ENCODE results near the gene GLDN. TPM values are rescaled to one million over a fixed set of nuclear protein-coding genes. Genes with fewer than 3 reads are reported as not detected.

GLDN gene
- total RNA-seq, 1 donor from 2014 or later: 0.34 TPM

- Mint-ChIP-seq H3K27ac (no peak overlapping the region), H3K36me3 (ENCODE audit: low read depth) (no peaks in the 10 kb centered on the region), H3K4me1 (ENCODE audit: low read depth) (no peaks in the 10 kb centered on the region), H3K4me3 (ENCODE audit: low read depth) (no peak overlapping the region), H3K27me3 (ENCODE audit: low read depth) (peaks cover 5% of the 10 kb centered on the region), H3K9me3 (no peaks in the 10 kb centered on the region)
- intact Hi-C loops (cut with micrococcal nuclease): no loop called here
- DNase-seq (ENCODE audit: low spot score): no peak
Observed at GRCh38 chr15:51314391-51315337, 26.8 kb upstream of the GLDN start.

- DNase-seq (ENCODE audit: low spot score): no peak
- no peaks in the 10 kb centered on the region for H3K4me1 Mint-ChIP-seq (ENCODE audit: low read depth)
- no peak overlapping the region for H3K4me3 Mint-ChIP-seq (ENCODE audit: low read depth)
- H3K36me3 Mint-ChIP-seq (ENCODE audit: low read depth): no peaks in the 10 kb centered on the region
- H3K27me3 Mint-ChIP-seq (ENCODE audit: low read depth): peaks cover 3% of the 10 kb centered on the region
- H3K27ac Mint-ChIP-seq: no peak overlapping the region
- intact Hi-C loops (cut with micrococcal nuclease): no loop called here
- H3K9me3 Mint-ChIP-seq: no peaks in the 10 kb centered on the region
Observed at GRCh38 chr15:51315726-51316125, 25.7 kb upstream of the GLDN start.

- Mint-ChIP-seq H3K4me1 (ENCODE audit: low read depth) (no peaks in the 10 kb centered on the region), H3K27ac (no peak overlapping the region), H3K27me3 (ENCODE audit: low read depth) (no peaks in the 10 kb centered on the region), H3K4me3 (ENCODE audit: low read depth) (no peak overlapping the region), H3K36me3 (ENCODE audit: low read depth) (no peaks in the 10 kb centered on the region), H3K9me3 (no peaks in the 10 kb centered on the region)
- intact Hi-C loops (cut with micrococcal nuclease): no loop called here
- DNase-seq (ENCODE audit: low spot score): no peak
Observed at GRCh38 chr15:51316636-51317035, 24.8 kb upstream of the GLDN start.

- H3K27me3 Mint-ChIP-seq (ENCODE audit: low read depth): peaks cover 2% of the 10 kb centered on the region
- no peaks in the 10 kb centered on the region for H3K36me3 Mint-ChIP-seq (ENCODE audit: low read depth)
- H3K27ac Mint-ChIP-seq: no peak overlapping the region
- no peaks in the 10 kb centered on the region for H3K4me1 Mint-ChIP-seq (ENCODE audit: low read depth)
- H3K9me3 Mint-ChIP-seq: no peaks in the 10 kb centered on the region
- intact Hi-C loops (cut with micrococcal nuclease): no loop called here
- no peak for DNase-seq (ENCODE audit: low spot score)
- no peak overlapping the region for H3K4me3 Mint-ChIP-seq (ENCODE audit: low read depth)
Observed at GRCh38 chr15:51318382-51319150, 22.9 kb upstream of the GLDN start.

- peaks cover 3% of the 10 kb centered on the region for H3K27me3 Mint-ChIP-seq (ENCODE audit: low read depth)
- intact Hi-C loops (cut with micrococcal nuclease): no loop called here
- DNase-seq (ENCODE audit: low spot score): no peak
- no peaks in the 10 kb centered on the region for H3K36me3 Mint-ChIP-seq (ENCODE audit: low read depth)
- H3K4me1 Mint-ChIP-seq (ENCODE audit: low read depth): no peaks in the 10 kb centered on the region
- no peak overlapping the region for H3K4me3 Mint-ChIP-seq (ENCODE audit: low read depth)
- no peaks in the 10 kb centered on the region for H3K9me3 Mint-ChIP-seq
- no peak overlapping the region for H3K27ac Mint-ChIP-seq
Observed at GRCh38 chr15:51319539-51319938, 21.9 kb upstream of the GLDN start.

- Mint-ChIP-seq H3K4me1 (ENCODE audit: low read depth) (no peaks in the 10 kb centered on the region), H3K9me3 (no peaks in the 10 kb centered on the region), H3K36me3 (ENCODE audit: low read depth) (no peaks in the 10 kb centered on the region), H3K4me3 (ENCODE audit: low read depth) (no peak overlapping the region), H3K27ac (no peak overlapping the region), H3K27me3 (ENCODE audit: low read depth) (peaks cover 3% of the 10 kb centered on the region)
- no peak for DNase-seq (ENCODE audit: low spot score)
- intact Hi-C loops (cut with micrococcal nuclease): no loop called here
Observed at GRCh38 chr15:51320843-51321242, 20.6 kb upstream of the GLDN start.

GRCh38 chr15:51321316-51321715 lies 20.1 kb upstream of the GLDN start:
- no peak overlapping the region for H3K4me3 Mint-ChIP-seq (ENCODE audit: low read depth)
- H3K27me3 Mint-ChIP-seq (ENCODE audit: low read depth): peaks cover 3% of the 10 kb centered on the region
- H3K36me3 Mint-ChIP-seq (ENCODE audit: low read depth): no peaks in the 10 kb centered on the region
- intact Hi-C loops (cut with micrococcal nuclease): no loop called here
- H3K9me3 Mint-ChIP-seq: no peaks in the 10 kb centered on the region
- H3K4me1 Mint-ChIP-seq (ENCODE audit: low read depth): no peaks in the 10 kb centered on the region
- DNase-seq (ENCODE audit: low spot score): no peak
- no peak overlapping the region for H3K27ac Mint-ChIP-seq

- Mint-ChIP-seq H3K4me1 (ENCODE audit: low read depth) (no peaks in the 10 kb centered on the region), H3K4me3 (ENCODE audit: low read depth) (no peak overlapping the region), H3K27me3 (ENCODE audit: low read depth) (peaks cover 5% of the 10 kb centered on the region), H3K36me3 (ENCODE audit: low read depth) (no peaks in the 10 kb centered on the region), H3K9me3 (no peaks in the 10 kb centered on the region), H3K27ac (no peak overlapping the region)
- DNase-seq (ENCODE audit: low spot score): no peak
- intact Hi-C loops (cut with micrococcal nuclease): no loop called here
Observed at GRCh38 chr15:51322621-51323296, 18.7 kb upstream of the GLDN start.

- H3K4me1 Mint-ChIP-seq (ENCODE audit: low read depth): no peaks in the 10 kb centered on the region
- no peaks in the 10 kb centered on the region for H3K36me3 Mint-ChIP-seq (ENCODE audit: low read depth)
- intact Hi-C loops (cut with micrococcal nuclease): no loop called here
- no peaks in the 10 kb centered on the region for H3K9me3 Mint-ChIP-seq
- DNase-seq (ENCODE audit: low spot score): no peak
- no peak overlapping the region for H3K4me3 Mint-ChIP-seq (ENCODE audit: low read depth)
- H3K27me3 Mint-ChIP-seq (ENCODE audit: low read depth): peaks cover 5% of the 10 kb centered on the region
- H3K27ac Mint-ChIP-seq: no peak overlapping the region
Observed at GRCh38 chr15:51323749-51324148, 17.7 kb upstream of the GLDN start.

GRCh38 chr15:51325167-51325566 lies 16.3 kb upstream of the GLDN start:
- DNase-seq (ENCODE audit: low spot score): no peak
- Mint-ChIP-seq H3K9me3 (no peaks in the 10 kb centered on the region), H3K27me3 (ENCODE audit: low read depth) (peaks cover 5% of the 10 kb centered on the region), H3K4me3 (ENCODE audit: low read depth) (no peak overlapping the region), H3K36me3 (ENCODE audit: low read depth) (no peaks in the 10 kb centered on the region), H3K27ac (no peak overlapping the region), H3K4me1 (ENCODE audit: low read depth) (no peaks in the 10 kb centered on the region)
- intact Hi-C loops (cut with micrococcal nuclease): no loop called here

- no peaks in the 10 kb centered on the region for H3K36me3 Mint-ChIP-seq (ENCODE audit: low read depth)
- H3K27ac Mint-ChIP-seq: no peak overlapping the region
- no peak for DNase-seq (ENCODE audit: low spot score)
- H3K4me1 Mint-ChIP-seq (ENCODE audit: low read depth): no peaks in the 10 kb centered on the region
- intact Hi-C loops (cut with micrococcal nuclease): no loop called here
- H3K9me3 Mint-ChIP-seq: no peaks in the 10 kb centered on the region
- H3K4me3 Mint-ChIP-seq (ENCODE audit: low read depth): no peak overlapping the region
- H3K27me3 Mint-ChIP-seq (ENCODE audit: low read depth): peaks cover 5% of the 10 kb centered on the region
Observed at GRCh38 chr15:51327081-51327480, 14.4 kb upstream of the GLDN start.

- DNase-seq (ENCODE audit: low spot score): no peak
- intact Hi-C loops (cut with micrococcal nuclease): no loop called here
- Mint-ChIP-seq H3K9me3 (no peaks in the 10 kb centered on the region), H3K27ac (no peak overlapping the region), H3K4me1 (ENCODE audit: low read depth) (no peaks in the 10 kb centered on the region), H3K36me3 (ENCODE audit: low read depth) (no peaks in the 10 kb centered on the region), H3K27me3 (ENCODE audit: low read depth) (peaks cover 2% of the 10 kb centered on the region), H3K4me3 (ENCODE audit: low read depth) (no peak overlapping the region)
Observed at GRCh38 chr15:51328926-51329325, 12.5 kb upstream of the GLDN start.

GRCh38 chr15:51331141-51331540 lies 10.3 kb upstream of the GLDN start:
- Mint-ChIP-seq H3K4me3 (ENCODE audit: low read depth) (no peak overlapping the region), H3K4me1 (ENCODE audit: low read depth) (no peaks in the 10 kb centered on the region), H3K9me3 (no peaks in the 10 kb centered on the region), H3K27me3 (ENCODE audit: low read depth) (peaks cover 2% of the 10 kb centered on the region), H3K36me3 (ENCODE audit: low read depth) (no peaks in the 10 kb centered on the region), H3K27ac (no peak overlapping the region)
- intact Hi-C loops (cut with micrococcal nuclease): no loop called here
- no peak for DNase-seq (ENCODE audit: low spot score)
